NCI-H1694 treated with DMSO at 0.1 percent for 48 hours (cell line): ENCODE measurements around the gene STARD3.
"Not testable (repeated sequence)": the region's sequence is repeated elsewhere in the genome, so short reads cannot be mapped to it uniquely, and the experiment has no call there.

Experiments used
- DNase-seq: peaks from one replicate; lab custom pipeline; 2025; lab: John Stamatoyannopoulos, UW

Gene STARD3

GRCh38 chr17:39636927-39637736, at the start of gene STARD3:
Gene STARD3 (plus strand): TSS chr17:39637144. CDS start chr17:39653532, 16,388 bp downstream.
- peak; percentile 58 for DNase-seq

DNA sequence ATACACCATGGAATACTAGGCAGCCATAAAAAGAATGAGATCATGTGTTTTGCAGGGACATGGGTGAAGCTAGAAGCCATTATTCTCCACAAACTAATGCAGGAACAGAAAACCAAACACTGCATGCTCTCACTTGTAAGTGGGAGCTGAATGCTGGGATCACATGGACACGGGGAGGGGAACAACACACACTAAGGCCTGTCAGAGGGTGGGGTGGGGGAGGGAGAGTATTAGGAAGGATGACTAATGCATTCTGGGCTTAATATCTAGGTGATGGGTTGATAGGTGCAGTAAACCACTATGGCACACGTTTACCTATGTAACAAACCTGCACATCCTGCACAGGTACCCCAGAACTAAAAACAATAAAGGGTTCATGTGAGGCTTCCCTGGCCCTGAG, 46.8 kb upstream of the STARD3 start:
- DNase-seq: not testable (repeated sequence)

GRCh38 chr17:39591958-39592954, 44.7 kb upstream of the STARD3 start:
- peak; percentile 85 for DNase-seq

GRCh38 chr17:39593371-39593770, 43.6 kb upstream of the STARD3 start:
- no peak for DNase-seq

DNA sequence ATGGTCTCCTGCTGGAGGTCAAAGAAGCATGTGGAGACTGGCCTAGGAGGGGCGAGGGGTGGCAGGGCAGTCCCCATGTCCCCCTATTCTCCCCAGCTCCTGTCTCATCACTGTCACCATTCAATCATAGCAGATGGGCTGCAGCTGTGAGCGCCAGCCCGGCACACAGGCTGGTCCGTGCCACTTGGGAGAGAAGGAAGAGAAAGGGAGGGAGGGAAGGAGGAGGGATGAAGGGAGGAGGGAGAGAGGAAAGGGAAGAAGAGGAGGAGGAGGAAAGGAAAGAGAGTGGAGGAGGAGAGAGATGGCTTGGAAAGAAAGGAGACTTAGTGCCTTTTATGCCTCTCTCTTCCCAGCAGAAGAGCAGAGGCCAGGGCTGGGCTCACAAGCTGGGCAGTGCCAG, 41.6 kb upstream of the STARD3 start:
- DNase-seq: no peak

GRCh38 chr17:39595928-39596510, 40.9 kb upstream of the STARD3 start:
- no peak for DNase-seq

- peak; percentile 52 for DNase-seq
Observed at GRCh38 chr17:39596543-39597267, 40.2 kb upstream of the STARD3 start.

GRCh38 chr17:39597372-39598046, 39.4 kb upstream of the STARD3 start:
- DNase-seq: peak; percentile 94

- no peak for DNase-seq
Observed at GRCh38 chr17:39598047-39598481, 38.9 kb upstream of the STARD3 start.

DNA sequence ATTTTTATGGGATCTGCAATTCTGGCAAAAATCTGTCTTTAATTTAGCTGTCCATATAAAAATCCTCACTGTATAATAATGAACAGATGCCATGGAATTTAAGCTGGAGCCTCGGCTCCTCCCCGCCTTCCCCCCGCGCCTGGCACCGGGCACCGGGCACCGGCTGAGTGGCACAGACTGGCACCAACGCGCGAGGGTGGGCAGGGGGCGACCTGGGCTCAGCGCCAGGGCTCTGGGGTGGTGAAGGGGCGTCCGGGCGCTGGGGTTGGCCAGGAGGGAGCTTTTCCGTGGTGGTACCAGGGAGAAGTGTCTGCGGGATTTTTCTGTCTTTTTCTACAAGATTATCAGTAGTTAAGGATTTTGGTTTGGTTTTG, 38.3 kb upstream of the STARD3 start:
- DNase-seq: peak; percentile 42

- DNase-seq: peak; percentile 71
Observed at GRCh38 chr17:39599004-39599664, 37.8 kb upstream of the STARD3 start.

DNA sequence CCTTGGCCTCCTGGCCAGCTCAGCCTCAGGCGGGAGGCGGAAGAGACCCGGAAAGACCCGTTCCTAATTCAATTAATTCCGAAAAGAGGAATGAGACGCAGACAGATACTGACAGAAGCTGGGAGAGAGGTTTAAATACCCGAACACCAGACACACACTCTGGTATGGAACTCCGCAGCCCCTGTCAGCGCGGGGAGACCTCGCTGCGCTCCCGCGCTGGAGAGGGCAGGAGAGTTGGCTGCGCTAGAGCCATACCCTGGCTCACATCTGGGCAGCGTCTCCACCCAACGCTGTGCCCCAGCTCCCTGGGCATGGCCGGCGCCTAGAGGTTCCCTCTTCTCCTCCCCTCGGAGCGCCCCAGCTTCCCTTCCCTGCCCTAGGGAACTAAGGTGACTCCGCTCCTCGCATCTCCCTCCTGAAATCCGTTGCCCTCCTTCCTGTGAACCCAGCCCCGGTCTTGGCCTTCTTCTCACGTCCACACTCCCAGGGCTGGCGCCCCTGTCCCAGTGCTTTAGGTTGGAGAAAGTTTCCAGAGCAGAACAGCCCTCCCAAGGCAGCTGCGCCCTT, 37.2 kb upstream of the STARD3 start:
- peak; percentile 71 for DNase-seq

DNA sequence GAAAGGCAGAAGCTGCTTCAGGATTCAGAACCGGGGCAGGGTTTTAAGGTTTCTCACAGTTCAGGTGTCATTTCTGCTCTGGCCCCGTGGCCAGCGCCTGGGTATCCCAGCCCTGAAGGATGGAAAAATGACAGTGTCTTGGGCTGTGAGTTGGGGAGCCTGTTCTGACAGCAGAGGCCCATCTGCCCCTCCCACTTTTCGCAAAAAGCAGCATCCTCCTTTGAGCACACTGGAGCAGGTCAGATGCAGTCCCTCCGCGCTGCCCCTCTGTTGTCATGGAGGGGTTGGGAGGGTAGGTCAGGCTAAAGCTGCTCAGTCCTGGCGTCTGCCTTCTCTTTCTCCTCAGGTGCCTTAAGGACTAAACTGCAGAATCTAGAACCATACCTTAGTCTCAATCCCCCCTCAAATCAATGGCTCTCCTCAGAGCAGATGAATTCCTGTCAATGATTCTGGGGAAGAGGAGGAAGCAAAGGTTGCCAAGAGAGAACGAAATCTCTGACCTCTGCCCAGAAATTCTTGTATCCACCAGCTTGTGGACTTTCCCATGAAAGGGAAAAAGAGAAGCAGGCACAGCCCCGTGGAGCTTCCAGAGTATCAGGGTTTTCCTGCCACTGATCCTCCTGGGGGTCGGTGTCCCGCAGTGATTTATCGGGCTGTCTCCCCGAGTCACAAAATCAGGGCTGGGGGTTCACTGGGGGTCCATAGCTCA, 36.5 kb upstream of the STARD3 start:
- DNase-seq: no peak

- no peak for DNase-seq
Observed at GRCh38 chr17:39600997-39601597, 35.8 kb upstream of the STARD3 start.

GRCh38 chr17:39601758-39602532, 35.0 kb upstream of the STARD3 start:
- DNase-seq: no peak

DNA sequence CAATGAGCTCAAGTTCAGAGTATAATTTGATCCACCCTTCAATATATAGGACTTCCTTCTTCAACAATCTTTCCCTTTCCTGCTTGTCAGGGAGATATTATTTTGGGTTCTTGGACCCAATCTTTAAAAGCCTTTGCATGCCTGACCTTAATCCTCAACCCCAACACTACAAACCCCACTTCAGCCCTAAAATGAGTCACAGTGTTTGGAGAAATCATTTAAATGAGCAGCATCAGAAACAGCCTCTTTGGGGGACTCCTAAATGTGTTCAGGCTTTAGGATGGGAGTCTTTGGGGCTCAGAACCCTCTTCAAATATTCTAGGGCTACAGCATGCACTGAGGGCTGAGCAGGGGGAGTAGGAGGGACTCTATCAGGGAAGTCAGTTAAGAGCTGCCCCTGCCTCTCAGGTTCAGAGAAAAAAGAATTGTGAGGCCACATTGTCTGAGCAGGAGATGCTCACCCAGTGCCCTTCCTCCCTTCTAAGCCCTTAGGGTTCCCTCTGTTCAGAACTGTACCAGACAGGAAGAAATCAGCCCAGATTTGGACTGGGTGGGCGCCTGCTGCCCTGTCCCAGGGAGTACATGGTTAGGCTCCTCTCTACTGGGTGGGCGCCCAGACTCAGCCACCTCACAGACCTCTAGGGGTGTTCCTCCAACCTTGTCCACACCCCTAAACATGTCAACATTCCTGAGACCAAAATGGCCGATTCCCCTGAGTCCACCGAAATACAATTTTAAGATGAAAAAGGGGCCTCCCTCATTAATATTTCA, 34.2 kb upstream of the STARD3 start:
- DNase-seq: no peak

GRCh38 chr17:39603304-39604016, 33.5 kb upstream of the STARD3 start:
- DNase-seq: no peak
